Glutamatergic neuron (in vitro differentiated cells): ENCODE data around the gene LRRFIP1. TPM values are rescaled to one million over a fixed set of nuclear protein-coding genes. Genes with fewer than 3 reads are reported as not detected.
"Not testable (repeated sequence)": the region's sequence is repeated elsewhere in the genome, so short reads cannot be mapped to it uniquely, and the experiment has no call there.

Experiments used
- DNase-seq: peaks from one replicate; pipeline ENCODE4 v3.0.0; 2022
- H3K27ac Mint-ChIP-seq: one replicate; pipeline ENCODE4 v1.8.0; 2020; ENCODE audit warnings: mild to moderate bottlenecking, mixed read lengths, inconsistent platforms; ENCODE audit not compliant: unreplicated experiment
- H3K27me3 Mint-ChIP-seq: one replicate; pipeline ENCODE4 v1.8.0; 2020; ENCODE audit warnings: mild to moderate bottlenecking, moderate library complexity, mixed read lengths, inconsistent platforms; ENCODE audit not compliant: unreplicated experiment
- H3K36me3 Mint-ChIP-seq: one replicate; pipeline ENCODE4 v1.8.0; 2020; ENCODE audit warnings: mild to moderate bottlenecking, mixed read lengths, inconsistent platforms; ENCODE audit not compliant: unreplicated experiment
- H3K4me1 Mint-ChIP-seq: one replicate; pipeline ENCODE4 v1.8.0; 2020; ENCODE audit warnings: mild to moderate bottlenecking, low read depth, mixed read lengths, inconsistent platforms; ENCODE audit not compliant: unreplicated experiment
- H3K4me3 Mint-ChIP-seq: one replicate; pipeline ENCODE4 v1.8.0; 2020; ENCODE audit warnings: mild to moderate bottlenecking, mixed read lengths, inconsistent platforms; ENCODE audit not compliant: unreplicated experiment
- H3K9me3 Mint-ChIP-seq: one replicate; pipeline ENCODE4 v1.8.0; 2020; ENCODE audit warnings: mild to moderate bottlenecking, moderate library complexity, mixed read lengths, inconsistent platforms; ENCODE audit not compliant: unreplicated experiment
- total RNA-seq: library from RNA; stranded (reverse); fragmentation: NEBNext Ultra II Directional; extraction: Animal tissue kit (Norgen Biotek cat#: 25700); gene quantifications from one replicate; pipeline ENCODE4 v1.2.1, GENCODE V29; 2021; ENCODE audit not compliant: unreplicated experiment
- TF ChIP-seq, protein P1 (sequence below): fragments of 200-600 bp; sonication (generic); IDR thresholded peaks from one replicate; pipeline ENCODE4 v1.5.0; 2021; ENCODE audit not compliant: partially characterized antibody, unreplicated experiment

Gene LRRFIP1
- total RNA-seq, 1 donor from 2014 or later = 112 TPM

GRCh38 chr2:237759176-237759575 is 131.8 kb downstream of the LRRFIP1 start:
- no peak overlapping the region for H3K4me3 Mint-ChIP-seq
- no peaks in the 10 kb centered on the region for H3K27me3 Mint-ChIP-seq
- H3K9me3 Mint-ChIP-seq = no peaks in the 10 kb centered on the region
- peaks cover 10% of the 10 kb centered on the region for H3K36me3 Mint-ChIP-seq
- no peak for DNase-seq
- TF ChIP-seq, protein P1, sequence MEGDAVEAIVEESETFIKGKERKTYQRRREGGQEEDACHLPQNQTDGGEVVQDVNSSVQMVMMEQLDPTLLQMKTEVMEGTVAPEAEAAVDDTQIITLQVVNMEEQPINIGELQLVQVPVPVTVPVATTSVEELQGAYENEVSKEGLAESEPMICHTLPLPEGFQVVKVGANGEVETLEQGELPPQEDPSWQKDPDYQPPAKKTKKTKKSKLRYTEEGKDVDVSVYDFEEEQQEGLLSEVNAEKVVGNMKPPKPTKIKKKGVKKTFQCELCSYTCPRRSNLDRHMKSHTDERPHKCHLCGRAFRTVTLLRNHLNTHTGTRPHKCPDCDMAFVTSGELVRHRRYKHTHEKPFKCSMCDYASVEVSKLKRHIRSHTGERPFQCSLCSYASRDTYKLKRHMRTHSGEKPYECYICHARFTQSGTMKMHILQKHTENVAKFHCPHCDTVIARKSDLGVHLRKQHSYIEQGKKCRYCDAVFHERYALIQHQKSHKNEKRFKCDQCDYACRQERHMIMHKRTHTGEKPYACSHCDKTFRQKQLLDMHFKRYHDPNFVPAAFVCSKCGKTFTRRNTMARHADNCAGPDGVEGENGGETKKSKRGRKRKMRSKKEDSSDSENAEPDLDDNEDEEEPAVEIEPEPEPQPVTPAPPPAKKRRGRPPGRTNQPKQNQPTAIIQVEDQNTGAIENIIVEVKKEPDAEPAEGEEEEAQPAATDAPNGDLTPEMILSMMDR = no peak
- no peak overlapping the region for H3K27ac Mint-ChIP-seq
- no peaks in the 10 kb centered on the region for H3K4me1 Mint-ChIP-seq

DNA sequence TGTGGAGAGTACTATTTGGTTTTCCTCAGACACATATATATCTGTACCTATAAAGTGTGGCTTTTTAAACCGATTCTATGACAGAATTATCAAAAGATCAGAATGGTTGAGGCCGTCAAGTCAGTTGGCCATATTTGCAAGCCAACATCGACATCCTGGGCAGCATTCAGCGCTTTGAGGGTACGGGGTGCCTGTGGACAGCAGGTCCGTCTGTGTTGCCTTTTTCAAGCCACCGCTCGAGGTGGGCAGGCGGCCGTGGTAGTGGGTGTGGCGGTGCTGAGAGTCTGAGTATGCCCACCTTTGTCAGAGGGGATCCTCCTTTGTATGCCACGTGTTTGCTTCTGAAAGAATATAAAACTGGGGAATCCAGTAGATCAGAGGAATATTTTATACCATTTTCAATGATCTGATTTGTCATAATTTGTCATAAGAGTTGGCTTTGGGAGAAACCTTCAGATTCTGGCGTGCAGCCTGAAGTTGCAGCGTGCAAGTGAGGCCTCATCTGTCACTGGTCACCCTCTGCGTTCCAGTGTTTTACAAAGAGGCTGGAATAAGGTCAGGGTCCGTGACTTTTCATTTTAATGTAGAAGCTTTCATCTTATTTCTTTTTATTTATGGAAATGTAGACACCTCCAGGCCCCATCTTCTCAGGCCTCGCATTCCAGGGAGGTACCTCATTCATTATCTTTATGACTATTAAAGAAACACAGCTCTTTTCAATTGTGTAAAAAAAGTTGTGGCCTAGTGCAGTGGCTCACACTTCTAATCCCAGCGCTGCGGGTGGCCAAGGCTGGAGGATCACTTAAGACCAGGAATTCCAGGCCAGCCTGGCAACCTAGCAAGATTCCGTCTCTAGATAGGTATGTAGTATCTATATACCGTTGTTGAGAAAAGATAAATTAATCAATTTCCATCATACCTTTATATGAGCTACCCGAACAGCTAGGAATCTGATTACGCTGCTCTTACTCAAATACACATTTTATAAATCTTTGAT is 133.4 kb downstream of the LRRFIP1 start:
- Mint-ChIP-seq H3K9me3 (no peaks in the 10 kb centered on the region), H3K27ac (no peak overlapping the region), H3K36me3 (peaks cover 10% of the 10 kb centered on the region)

GRCh38 chr2:237762291-237763182 is 135.2 kb downstream of the LRRFIP1 start:
- not testable (repeated sequence) for H3K4me1 Mint-ChIP-seq, H3K4me3 Mint-ChIP-seq, DNase-seq, H3K36me3 Mint-ChIP-seq, H3K9me3 Mint-ChIP-seq, H3K27ac Mint-ChIP-seq, H3K27me3 Mint-ChIP-seq

More for the DNA sequence above, 133.4 kb downstream of the LRRFIP1 start:
- Mint-ChIP-seq H3K4me3 (no peak overlapping the region), H3K27me3 (no peaks in the 10 kb centered on the region), H3K4me1 (no peaks in the 10 kb centered on the region)
- no peak for DNase-seq
- TF ChIP-seq, protein P1 = no peak

DNA sequence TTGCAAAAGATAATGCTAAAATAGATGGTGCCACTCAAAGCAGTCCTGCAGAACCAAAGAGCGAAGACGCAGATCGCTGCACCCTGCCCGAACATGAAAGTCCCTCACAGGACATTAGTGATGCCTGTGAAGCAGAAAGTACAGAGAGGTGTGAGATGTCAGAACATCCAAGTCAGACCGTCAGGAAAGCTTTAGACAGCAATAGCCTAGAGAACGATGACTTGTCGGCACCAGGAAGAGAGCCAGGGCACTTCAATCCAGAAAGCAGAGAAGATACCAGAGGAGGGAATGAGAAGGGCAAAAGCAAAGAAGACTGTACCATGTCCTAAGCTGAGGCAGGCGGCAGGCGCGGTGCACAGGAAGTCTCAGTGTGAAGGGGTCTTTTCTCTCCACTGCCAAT is 136.4 kb downstream of the LRRFIP1 start:
- Mint-ChIP-seq H3K27me3 (no peaks in the 10 kb centered on the region), H3K4me1 (no peaks in the 10 kb centered on the region), H3K27ac (no peak overlapping the region), H3K4me3 (no peak overlapping the region), H3K36me3 (peaks cover 5% of the 10 kb centered on the region), H3K9me3 (no peaks in the 10 kb centered on the region)
- DNase-seq = no peak
- TF ChIP-seq, protein P1 = no peak

DNA sequence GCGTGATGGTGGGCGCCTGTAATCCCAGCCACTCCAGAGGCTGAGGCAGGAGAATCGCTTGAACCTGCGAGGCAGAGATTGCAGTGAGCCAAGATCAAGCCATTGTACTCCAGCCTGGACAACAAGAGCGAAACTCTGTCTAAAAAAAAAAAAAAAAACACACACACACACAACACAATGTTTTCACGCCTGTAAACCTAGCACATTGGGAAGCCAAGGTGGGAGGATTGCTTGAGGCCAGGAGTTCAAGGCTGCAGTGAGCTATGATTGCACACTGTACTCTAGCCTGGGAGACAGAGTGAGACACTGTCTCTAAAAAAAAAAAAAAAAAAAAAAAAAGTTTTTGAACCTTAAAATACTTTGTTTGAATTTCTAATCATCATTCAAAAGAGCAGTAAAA is 137.7 kb downstream of the LRRFIP1 start:
- not testable (repeated sequence) for H3K36me3 Mint-ChIP-seq, H3K27me3 Mint-ChIP-seq, H3K27ac Mint-ChIP-seq, H3K4me3 Mint-ChIP-seq, H3K4me1 Mint-ChIP-seq, H3K9me3 Mint-ChIP-seq, DNase-seq
